Testis (tissue), 2 donors: Measurements from ENCODE around the gene CCL24.

ENCODE experiments used
- POLR2A ChIP-seq: fragments of 450-650 bp; IDR thresholded peaks from one replicate; pipeline ENCODE4 v1.6.1; 2017; ENCODE audit warnings: antibody characterized with exemption, mild to moderate bottlenecking, moderate library complexity
- TF ChIP-seq, protein P1 (sequence below), 3 experiments: fragments of 450-650 bp in 2 of 3; fragments of 200-600 bp in 1 of 3; sonication (generic) in 1 of 3; IDR thresholded peaks; one replicate each; pipeline ENCODE4 v1.5.1; 2016 to 2019; ENCODE audit warnings: antibody characterized with exemption in 3 of 3, mild to moderate bottlenecking in 2 of 3, moderate library complexity in 1 of 3

GRCh38 chr7:75840029-75840428 is 26.4 kb upstream of the CCL24 start:
- TF ChIP-seq, protein P1, sequence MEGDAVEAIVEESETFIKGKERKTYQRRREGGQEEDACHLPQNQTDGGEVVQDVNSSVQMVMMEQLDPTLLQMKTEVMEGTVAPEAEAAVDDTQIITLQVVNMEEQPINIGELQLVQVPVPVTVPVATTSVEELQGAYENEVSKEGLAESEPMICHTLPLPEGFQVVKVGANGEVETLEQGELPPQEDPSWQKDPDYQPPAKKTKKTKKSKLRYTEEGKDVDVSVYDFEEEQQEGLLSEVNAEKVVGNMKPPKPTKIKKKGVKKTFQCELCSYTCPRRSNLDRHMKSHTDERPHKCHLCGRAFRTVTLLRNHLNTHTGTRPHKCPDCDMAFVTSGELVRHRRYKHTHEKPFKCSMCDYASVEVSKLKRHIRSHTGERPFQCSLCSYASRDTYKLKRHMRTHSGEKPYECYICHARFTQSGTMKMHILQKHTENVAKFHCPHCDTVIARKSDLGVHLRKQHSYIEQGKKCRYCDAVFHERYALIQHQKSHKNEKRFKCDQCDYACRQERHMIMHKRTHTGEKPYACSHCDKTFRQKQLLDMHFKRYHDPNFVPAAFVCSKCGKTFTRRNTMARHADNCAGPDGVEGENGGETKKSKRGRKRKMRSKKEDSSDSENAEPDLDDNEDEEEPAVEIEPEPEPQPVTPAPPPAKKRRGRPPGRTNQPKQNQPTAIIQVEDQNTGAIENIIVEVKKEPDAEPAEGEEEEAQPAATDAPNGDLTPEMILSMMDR (IDR thresholded peaks at IDR 0.05): no peak
- TF ChIP-seq POLR2A: no peak
